Skeletal muscle tissue (tissue), 4 donors: ENCODE data around the gene VILL. TPM values are rescaled to one million over a fixed set of nuclear protein-coding genes. Genes with fewer than 3 reads are reported as not detected.
A peak's percentile ranks its signal among the peaks of the same experiment; 100 is the strongest.
"Not testable (repeated sequence)": the region's sequence is repeated elsewhere in the genome, so short reads cannot be mapped to it uniquely, and the experiment has no call there.

Experiments
- H3K27ac ChIP-seq: one replicate; pipeline ENCODE4 v1.7.0; 2013; ENCODE audit warnings: mild to moderate bottlenecking, low read depth, low read length, inconsistent platforms
- H3K27me3 ChIP-seq, 3 donors: one replicate each; pipeline ENCODE4 v1.7.0; 2013; ENCODE audit warnings: low read length in 3 of 3; ENCODE audit not compliant: control insufficient read depth in 3 of 3, insufficient read depth in 3 of 3
- H3K36me3 ChIP-seq, 3 donors: one replicate each; pipeline ENCODE4 v1.7.0; 2013; ENCODE audit warnings: low read length in 3 of 3; ENCODE audit not compliant: control insufficient read depth in 3 of 3, insufficient read depth in 3 of 3
- H3K4me1 ChIP-seq, 3 donors: one replicate each; pipeline ENCODE4 v1.7.0; 2013; ENCODE audit warnings: low read length in 3 of 3, mild to moderate bottlenecking in 3 of 3; ENCODE audit not compliant: control insufficient read depth in 3 of 3, insufficient read depth in 3 of 3
- H3K4me3 ChIP-seq, 3 donors: one replicate each; pipeline ENCODE4 v1.7.0; 2013; ENCODE audit warnings: low read length in 3 of 3
- H3K9ac ChIP-seq, 3 donors: one replicate each; pipeline ENCODE4 v1.7.0; 2013; ENCODE audit warnings: low read length in 3 of 3, mild to moderate bottlenecking in 3 of 3, moderate library complexity in 2 of 3, low read depth in 1 of 3
- H3K9me3 ChIP-seq, 3 donors: one replicate each; pipeline ENCODE4 v1.7.0; 2013; ENCODE audit warnings: low read length in 3 of 3; ENCODE audit not compliant: control insufficient read depth in 3 of 3
- total RNA-seq: library from RNA; depleted of rRNA; stranded (reverse); fragments of >200 nt; gene quantifications from one replicate; pipeline ENCODE4 v1.2.3, GENCODE V29; 2014
- donor health status: Osteomylitis.

VILL gene
- total RNA-seq, 1 donor from 2014 or later = 7.8 TPM

DNA sequence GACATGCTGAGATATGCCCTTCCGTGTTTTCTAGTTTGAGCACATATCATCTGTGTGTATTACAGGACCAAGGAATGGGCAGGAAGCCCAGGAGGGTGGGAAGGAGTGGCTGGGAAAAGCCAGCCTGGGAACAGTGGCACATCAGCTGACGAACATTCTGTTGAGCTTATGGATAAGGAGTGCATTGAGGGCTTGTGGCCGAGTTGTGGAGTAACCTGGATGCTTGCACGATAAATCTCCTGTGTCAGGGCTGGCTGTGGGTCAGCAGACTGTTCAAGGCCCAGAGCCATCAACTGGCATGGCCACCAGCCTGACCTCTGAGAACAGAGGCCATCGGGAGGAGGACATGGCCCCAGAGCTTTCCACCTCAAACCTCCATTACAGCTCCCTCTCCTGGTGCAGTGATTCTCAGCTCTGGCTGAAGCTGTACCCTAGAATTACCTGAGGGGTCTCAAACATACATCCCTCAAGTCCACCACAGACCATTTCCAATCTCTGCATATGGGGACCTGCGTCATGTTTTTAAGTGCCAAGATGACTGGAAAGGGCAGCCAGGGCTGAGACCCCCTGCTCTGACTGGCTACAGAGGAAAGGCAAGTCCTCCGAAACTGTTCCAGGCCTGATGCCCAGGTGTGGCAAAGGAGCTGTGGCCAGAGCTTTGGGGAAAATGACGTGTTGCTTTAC, 4.8 kb upstream of the VILL start:
- H3K9ac ChIP-seq = no peak overlapping the region

DNA sequence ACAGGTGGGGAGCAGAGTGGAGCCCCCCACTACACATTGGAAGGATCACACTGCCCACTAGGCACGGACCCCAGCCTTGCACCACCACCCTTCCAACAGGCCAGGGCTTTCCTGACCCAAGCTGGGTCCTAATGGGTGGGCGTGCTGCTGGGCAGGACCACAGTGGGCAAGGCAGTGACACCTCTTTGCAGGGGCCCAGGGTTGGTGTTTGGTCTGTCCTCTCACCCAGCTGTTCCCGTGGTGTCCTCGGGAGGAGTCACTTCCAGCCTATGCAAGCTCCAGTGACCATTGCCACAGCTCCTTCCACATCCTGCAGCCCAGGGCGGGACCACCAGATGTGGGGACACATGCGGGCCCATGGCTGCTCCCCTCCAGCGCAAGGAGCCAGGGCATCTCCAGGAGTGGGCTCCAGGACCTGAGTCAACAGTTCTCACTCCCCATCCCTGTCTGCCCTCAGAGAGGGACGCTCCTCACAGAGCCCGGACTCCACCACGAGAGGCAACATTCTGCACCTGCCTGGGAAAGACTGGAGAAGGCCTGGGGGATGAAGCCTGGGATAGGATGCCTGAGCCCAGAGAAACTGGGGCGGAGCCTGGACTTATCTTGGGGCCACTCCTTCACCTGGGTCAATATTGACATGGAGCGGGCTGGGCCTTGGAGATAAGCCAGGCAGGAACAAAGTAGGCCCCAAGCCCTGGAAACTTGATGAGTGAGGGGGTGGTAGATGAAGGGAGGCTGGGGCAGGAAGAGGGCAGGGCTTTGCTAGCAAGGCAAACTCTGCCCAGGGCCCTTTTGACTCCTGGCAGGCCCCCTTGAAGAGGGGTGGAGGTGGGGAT, 3.9 kb upstream of the VILL start:
- no peak overlapping the region for H3K9ac ChIP-seq
- peaks cover 0 to 10% (median 9%) of the 10 kb centered on the region in 3 donors for H3K4me1 ChIP-seq
- no peaks in the 10 kb centered on the region for H3K27me3 ChIP-seq
- no peak overlapping the region for H3K27ac ChIP-seq
- peaks cover 5 to 9% (median 5%) of the 10 kb centered on the region in 3 donors for H3K36me3 ChIP-seq
- no peaks in the 10 kb centered on the region for H3K9me3 ChIP-seq
- H3K4me3 ChIP-seq = no peak overlapping the region

More for the DNA sequence above, 4.8 kb upstream of the VILL start:
- Histone ChIP-seq H3K4me1 (peaks cover 0 to 10% (median 9%) of the 10 kb centered on the region in 3 donors), H3K36me3 (peaks cover 5 to 11% (median 6%) of the 10 kb centered on the region in 3 donors), H3K9me3 (no peaks in the 10 kb centered on the region), H3K27me3 (no peaks in the 10 kb centered on the region), H3K27ac (no peak overlapping the region), H3K4me3 (no peak overlapping the region)

DNA sequence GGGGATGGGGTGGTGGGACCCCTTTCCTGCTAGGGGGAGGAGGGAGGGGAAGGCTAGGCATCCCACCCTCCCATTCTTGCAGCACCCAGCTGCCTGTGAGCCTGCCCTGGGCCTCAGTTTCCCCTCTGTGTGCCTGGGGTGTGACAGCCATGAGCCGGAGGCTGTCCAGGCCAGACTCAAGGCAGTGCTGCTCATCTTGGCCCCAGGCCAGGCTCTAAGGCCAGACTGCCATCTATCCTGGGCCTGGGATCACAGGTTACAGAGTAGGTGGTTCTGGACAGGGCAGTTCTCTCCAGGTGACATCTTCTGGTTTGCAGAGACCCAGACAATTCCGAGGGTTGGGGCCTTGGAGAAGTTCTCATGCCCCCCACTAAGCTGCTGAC, 3.3 kb upstream of the VILL start:
- Histone ChIP-seq H3K4me3 (no peak overlapping the region), H3K27ac (no peak overlapping the region), H3K36me3 (peaks cover 0 to 5% (median under 1%) of the 10 kb centered on the region in 3 donors), H3K27me3 (no peaks in the 10 kb centered on the region), H3K9ac (no peak overlapping the region), H3K4me1 (peaks cover 0 to 10% (median 9%) of the 10 kb centered on the region in 3 donors), H3K9me3 (no peaks in the 10 kb centered on the region)

DNA sequence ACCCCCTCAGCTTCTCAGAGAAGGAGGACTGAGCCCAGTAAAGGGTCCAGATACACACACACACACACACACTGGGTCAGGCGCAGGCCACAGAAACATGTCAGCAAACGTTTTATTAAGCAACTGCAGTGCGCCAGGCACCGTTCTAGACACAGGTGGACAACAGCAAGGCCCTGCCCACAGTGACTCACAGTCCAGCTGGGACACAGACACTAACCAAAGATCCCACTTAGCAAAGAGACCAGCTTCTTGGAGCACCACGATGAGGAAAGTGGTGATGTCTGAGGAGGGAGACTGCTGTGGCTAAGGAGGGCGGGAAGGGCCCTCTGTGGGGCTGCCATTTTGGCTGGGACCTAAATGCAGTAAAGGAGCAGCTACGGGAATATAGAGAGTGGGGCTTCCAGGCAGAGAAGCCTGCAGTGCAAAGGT, 2.8 kb upstream of the VILL start:
- Histone ChIP-seq H3K27me3 (no peaks in the 10 kb centered on the region), H3K4me3 (no peak overlapping the region), H3K36me3 (peaks cover 0 to 5% (median 0%) of the 10 kb centered on the region in 3 donors), H3K27ac (no peak overlapping the region), H3K4me1 (peaks cover 0 to 10% (median 9%) of the 10 kb centered on the region in 3 donors), H3K9me3 (no peaks in the 10 kb centered on the region), H3K9ac (no peak overlapping the region)

DNA sequence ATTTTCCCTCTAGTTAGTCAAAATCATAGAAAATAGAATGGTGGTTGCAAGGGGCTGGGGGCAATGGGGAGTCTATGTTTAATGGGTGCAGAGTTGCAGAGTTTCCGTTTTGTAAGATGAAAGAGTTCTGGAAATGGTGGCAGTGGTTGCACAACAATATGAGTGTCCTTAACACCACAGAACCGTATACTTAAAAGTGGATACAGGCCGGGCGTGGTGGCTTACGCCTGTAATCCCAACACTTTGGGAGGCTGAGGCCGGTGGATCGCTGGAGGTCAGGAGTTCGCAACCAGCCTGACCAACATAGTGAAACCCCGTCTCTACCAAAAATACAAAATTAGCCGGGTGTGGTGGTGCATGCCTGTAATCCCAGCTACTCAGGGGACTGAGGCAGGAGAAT, 2.2 kb upstream of the VILL start:
- not testable (repeated sequence) for H3K27me3 ChIP-seq, H3K4me3 ChIP-seq, H3K27ac ChIP-seq, H3K9me3 ChIP-seq, H3K36me3 ChIP-seq, H3K9ac ChIP-seq
- H3K4me1 ChIP-seq = peaks cover under 1 to 10% (median 10%) of the 10 kb centered on the region in 3 donors

DNA sequence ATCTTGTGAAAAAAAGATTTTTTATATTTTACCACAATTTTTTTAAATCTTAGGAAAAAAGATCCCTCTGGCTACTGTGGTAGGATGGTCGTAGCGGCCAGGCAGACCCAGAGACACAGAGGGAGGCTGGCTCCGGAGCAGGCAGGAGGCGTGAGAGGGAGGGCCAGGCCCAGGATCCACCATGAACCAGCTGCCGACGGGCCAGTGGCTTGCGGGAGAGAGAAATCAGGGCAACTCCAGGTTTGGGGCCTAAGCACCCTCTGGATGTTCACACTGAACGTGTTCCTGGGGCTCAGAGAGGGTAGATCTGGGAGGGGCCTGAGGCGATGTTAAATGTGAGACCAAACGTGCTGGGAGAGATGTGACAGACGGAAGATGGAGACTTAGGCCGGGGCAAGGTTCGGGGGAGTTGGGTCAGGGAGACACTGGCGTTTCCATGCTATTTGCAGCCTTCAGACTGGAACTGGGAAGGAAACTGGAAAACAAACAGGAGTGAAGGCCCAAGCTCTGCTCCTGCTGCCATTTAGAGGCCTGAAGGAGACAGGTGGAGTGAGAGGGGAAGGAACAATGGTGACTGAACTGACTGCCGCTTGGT, 1.6 kb upstream of the VILL start:
- no peak overlapping the region for H3K27ac ChIP-seq
- peaks cover 0 to 5% (median 0%) of the 10 kb centered on the region in 3 donors for H3K36me3 ChIP-seq
- H3K27me3 ChIP-seq = no peaks in the 10 kb centered on the region
- H3K4me3 ChIP-seq = no peak overlapping the region
- no peak overlapping the region for H3K9ac ChIP-seq
- H3K9me3 ChIP-seq = no peaks in the 10 kb centered on the region
- H3K4me1 ChIP-seq = peaks cover 3 to 17% (median 13%) of the 10 kb centered on the region in 3 donors

DNA sequence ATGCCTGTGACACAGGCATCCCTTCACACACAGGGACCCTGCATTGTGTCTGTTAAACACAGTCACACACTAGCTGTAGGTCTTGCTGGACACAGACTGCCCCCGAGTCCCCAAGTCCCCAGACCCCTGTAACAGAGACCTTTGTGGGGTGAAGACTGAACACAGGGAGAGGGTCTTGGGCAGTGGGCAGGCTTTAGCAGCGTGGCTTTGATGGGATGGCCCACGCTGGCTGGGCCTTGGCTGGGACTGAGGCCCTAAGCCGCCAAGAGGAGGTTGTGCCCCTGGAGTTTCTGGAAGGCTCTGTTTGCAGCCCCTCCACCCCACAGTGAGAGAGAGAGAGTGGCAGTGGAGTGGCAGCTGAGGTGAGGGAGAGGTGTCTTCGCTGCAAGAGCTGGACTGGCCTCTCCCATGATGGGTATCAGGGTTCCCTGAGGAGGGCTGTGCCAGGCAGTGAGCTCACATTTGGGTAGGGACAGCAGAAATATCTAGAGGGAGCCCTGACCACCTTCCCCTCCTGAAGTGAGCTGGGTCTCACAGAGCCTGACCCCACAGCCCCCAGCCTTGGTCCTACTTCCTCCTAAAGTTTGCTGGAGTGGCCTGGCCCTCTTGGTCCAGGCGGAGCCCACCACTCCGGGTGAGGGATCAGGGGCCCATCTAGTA, 635 bp upstream of the VILL start:
- Histone ChIP-seq H3K9me3 (no peaks in the 10 kb centered on the region), H3K36me3 (no peaks in the 10 kb centered on the region), H3K27me3 (no peaks in the 10 kb centered on the region)

DNA sequence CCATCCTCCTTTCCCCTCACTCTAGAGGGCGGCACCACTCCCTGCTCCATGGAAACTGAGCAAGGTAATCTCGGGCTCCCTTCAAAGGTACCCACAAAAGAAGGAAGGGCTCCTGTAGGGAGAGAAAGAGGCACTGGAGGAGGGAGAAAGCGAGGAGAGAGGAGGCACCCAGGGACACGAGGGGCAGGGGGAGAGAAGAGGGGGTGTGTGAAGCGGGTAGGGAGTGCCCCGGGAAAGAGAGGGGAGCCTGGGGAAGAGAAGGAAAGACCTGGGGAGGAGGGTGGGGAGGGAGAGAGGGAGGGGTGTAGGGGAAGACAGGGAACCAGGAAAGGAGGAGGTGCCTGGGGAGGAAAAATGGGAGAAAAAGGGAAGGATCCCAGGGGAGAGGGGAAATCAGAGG, 523 bp downstream of the VILL start:
- Histone ChIP-seq H3K36me3 (no peaks in the 10 kb centered on the region), H3K9ac (no peak overlapping the region), H3K27ac (no peak overlapping the region), H3K27me3 (no peaks in the 10 kb centered on the region), H3K4me1 (peaks cover 7 to 11% (median 9%) of the 10 kb centered on the region in 3 donors), H3K4me3 (no peak overlapping the region), H3K9me3 (no peaks in the 10 kb centered on the region)

More for the DNA sequence above, 635 bp upstream of the VILL start:
- no peak overlapping the region for H3K9ac ChIP-seq
- peaks cover 7 to 21% (median 19%) of the 10 kb centered on the region in 3 donors for H3K4me1 ChIP-seq
- H3K4me3 ChIP-seq = no peak overlapping the region
- no peak overlapping the region for H3K27ac ChIP-seq

DNA sequence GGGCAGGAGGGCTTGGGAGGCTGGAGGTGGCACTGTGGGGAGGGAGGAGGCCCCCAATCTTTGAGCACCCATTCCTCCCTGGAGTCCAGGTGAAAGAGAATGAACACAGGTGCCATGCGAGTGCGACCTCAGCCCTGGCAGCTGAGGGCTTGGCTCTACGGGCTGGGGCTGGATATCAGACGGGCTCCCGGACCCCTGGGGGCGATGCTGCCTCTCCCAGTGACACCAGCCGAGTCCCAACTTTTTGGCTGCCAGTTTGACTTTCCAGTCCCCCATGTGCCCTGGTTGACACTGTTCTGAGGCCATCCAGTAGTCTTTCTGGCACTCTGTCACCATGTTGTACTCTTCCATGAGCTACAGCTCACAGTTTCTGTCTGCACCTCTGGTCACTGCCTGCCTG, 1.2 kb downstream of the VILL start:
- Histone ChIP-seq H3K27me3 (no peaks in the 10 kb centered on the region), H3K9ac (peak overlapping the region in 1 of 3 donors; percentile 40), H3K27ac (no peak overlapping the region)

More for the DNA sequence above, 1.2 kb downstream of the VILL start:
- Histone ChIP-seq H3K4me1 (peaks cover 7 to 11% (median 8%) of the 10 kb centered on the region in 3 donors), H3K9me3 (no peaks in the 10 kb centered on the region), H3K4me3 (no peak overlapping the region), H3K36me3 (no peaks in the 10 kb centered on the region)
